Loucy (cell line): Measurements from ENCODE around the gene PCSK4.

ENCODE experiments used
- EZH2phosphoT487 ChIP-seq: fragments of 200-600 bp; IDR thresholded peaks from 2 replicates; pipeline ENCODE4 v1.6.1; 2018; ENCODE audit warnings: antibody characterized with exemption, mild to moderate bottlenecking, moderate library complexity, borderline replicate concordance
- TF ChIP-seq, protein P1 (sequence below): fragments of 200-600 bp; sonication (generic); conservative IDR thresholded peaks from 2 replicates; pipeline ENCODE4 v1.5.1; 2014; ENCODE audit warnings: mild to moderate bottlenecking, antibody characterized with exemption, low read length

DNA sequence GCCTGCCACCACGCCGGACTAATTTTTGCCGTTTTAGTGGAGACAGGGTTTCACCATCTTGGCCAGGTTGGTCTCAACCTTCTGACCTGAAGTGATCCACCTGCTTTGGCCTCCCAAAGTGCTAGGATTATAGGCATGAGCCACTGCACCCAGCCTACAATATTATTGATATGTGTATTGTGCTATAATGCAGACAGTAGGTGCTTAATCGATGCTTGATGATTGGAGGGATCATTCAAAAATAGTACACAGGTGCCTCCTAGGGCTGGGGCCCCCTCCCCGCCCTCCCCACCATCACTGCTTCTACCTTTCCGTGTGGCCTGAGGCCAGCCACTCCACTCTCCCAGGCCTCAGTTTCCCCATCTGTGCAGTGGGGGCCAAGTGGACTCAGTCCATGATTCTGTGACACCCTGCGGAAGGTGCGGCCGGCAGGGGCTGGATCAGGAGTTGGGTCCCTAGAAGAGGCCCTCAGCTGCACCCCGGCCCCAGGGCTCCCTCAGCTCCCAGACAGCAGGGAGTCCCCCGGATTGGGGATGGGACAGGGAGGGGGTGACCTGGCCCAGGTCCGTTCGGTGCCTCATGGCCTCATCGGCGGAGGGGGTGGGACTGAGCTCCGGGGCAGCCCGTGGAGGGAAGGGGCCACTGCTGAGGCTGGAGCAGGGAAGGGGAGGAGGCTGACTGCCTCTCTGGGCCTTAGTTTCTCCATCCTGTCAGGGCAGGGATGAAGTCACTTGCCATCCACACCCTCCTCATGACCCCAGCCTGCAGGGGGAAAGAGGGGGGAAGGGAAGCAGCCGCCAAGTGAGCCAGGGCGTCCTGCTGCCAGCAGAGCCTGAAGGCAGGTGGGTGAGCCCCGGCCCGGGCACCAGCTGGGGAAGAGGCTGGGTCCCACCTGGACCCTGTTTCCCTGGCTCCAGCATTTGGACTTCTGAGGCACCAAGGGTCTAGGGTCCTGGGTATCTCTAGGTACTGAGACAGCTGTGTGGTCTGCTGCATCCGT lies 21.5 kb upstream of the PCSK4 start:
- TF ChIP-seq, protein P1, sequence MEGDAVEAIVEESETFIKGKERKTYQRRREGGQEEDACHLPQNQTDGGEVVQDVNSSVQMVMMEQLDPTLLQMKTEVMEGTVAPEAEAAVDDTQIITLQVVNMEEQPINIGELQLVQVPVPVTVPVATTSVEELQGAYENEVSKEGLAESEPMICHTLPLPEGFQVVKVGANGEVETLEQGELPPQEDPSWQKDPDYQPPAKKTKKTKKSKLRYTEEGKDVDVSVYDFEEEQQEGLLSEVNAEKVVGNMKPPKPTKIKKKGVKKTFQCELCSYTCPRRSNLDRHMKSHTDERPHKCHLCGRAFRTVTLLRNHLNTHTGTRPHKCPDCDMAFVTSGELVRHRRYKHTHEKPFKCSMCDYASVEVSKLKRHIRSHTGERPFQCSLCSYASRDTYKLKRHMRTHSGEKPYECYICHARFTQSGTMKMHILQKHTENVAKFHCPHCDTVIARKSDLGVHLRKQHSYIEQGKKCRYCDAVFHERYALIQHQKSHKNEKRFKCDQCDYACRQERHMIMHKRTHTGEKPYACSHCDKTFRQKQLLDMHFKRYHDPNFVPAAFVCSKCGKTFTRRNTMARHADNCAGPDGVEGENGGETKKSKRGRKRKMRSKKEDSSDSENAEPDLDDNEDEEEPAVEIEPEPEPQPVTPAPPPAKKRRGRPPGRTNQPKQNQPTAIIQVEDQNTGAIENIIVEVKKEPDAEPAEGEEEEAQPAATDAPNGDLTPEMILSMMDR: no peak
- TF ChIP-seq EZH2phosphoT487: no peak
